Activated CD4-positive, alpha-beta T cell treated with anti-CD3 and anti-CD28 coated beads, Interleukin-2, amount 10 ng/mL, durations not matched to agents 7 days and 5 days (primary cell): Measurements from ENCODE around the gene UBE2G1. TPM values are rescaled to one million over a fixed set of nuclear protein-coding genes. Genes with fewer than 3 reads are reported as not detected.

Experiments used
- CTCF ChIA-PET: fragments of 350-600 bp; sonication (Branson Sonifier 250); formaldehyde crosslinking; loops from one replicate; lab custom pipeline; 2021; ENCODE audit warnings: antibody characterized with exemption; lab: Charles Lee
- POLR2A ChIA-PET: fragments of 350-600 bp; sonication (Branson Sonifier 250); formaldehyde crosslinking; loops from one replicate; lab custom pipeline; 2021; ENCODE audit warnings: antibody characterized with exemption; lab: Charles Lee
- DNase-seq: peaks from one replicate; pipeline ENCODE4 v3.0.0-alpha.2; 2020
- H3K27ac Mint-ChIP-seq: one replicate; pipeline ENCODE4 v1.8.0; 2021; ENCODE audit warnings: mild to moderate bottlenecking, moderate library complexity, mixed read lengths
- H3K27me3 Mint-ChIP-seq: one replicate; pipeline ENCODE4 v1.8.0; 2021; ENCODE audit warnings: mixed read lengths
- H3K36me3 Mint-ChIP-seq: one replicate; pipeline ENCODE4 v1.8.0; 2021; ENCODE audit warnings: low read depth, mixed read lengths
- H3K4me1 Mint-ChIP-seq: one replicate; pipeline ENCODE4 v1.8.0; 2021; ENCODE audit warnings: mixed read lengths
- H3K4me3 Mint-ChIP-seq: one replicate; pipeline ENCODE4 v1.8.0; 2021; ENCODE audit warnings: mild to moderate bottlenecking, moderate library complexity, mixed read lengths
- H3K9me3 Mint-ChIP-seq: one replicate; pipeline ENCODE4 v1.8.0; 2021; ENCODE audit warnings: mixed read lengths
- total RNA-seq, 2 experiments: library from RNA; stranded (reverse); gene quantifications; one replicate each; pipeline ENCODE4 v1.2.3, GENCODE V29; 2021

UBE2G1 gene
- total RNA-seq, 2 experiments from 2014 or later, result 51.6 to 56.7 TPM

GRCh38 chr17:4247361-4247970 lies 119.0 kb downstream of the UBE2G1 start:
- ChIA-PET CTCF (interaction anchor here (0.5 to 6.1 kb wide), 4 partner anchors 9 to 1077 kb away, joined by 3 to 43 read pairs (median 6); partner anchors contain the start of gene ANKFY1), POLR2A (no interaction called here)
- H3K27me3 Mint-ChIP-seq, result no peaks in the 10 kb centered on the region
- H3K4me1 Mint-ChIP-seq, result peaks cover 39% of the 10 kb centered on the region
- peaks cover 9% of the 10 kb centered on the region for H3K36me3 Mint-ChIP-seq
- H3K9me3 Mint-ChIP-seq, result no peaks in the 10 kb centered on the region
- no peak overlapping the region for H3K27ac Mint-ChIP-seq
- H3K4me3 Mint-ChIP-seq, result no peak overlapping the region
- DNase-seq, result no peak

DNA sequence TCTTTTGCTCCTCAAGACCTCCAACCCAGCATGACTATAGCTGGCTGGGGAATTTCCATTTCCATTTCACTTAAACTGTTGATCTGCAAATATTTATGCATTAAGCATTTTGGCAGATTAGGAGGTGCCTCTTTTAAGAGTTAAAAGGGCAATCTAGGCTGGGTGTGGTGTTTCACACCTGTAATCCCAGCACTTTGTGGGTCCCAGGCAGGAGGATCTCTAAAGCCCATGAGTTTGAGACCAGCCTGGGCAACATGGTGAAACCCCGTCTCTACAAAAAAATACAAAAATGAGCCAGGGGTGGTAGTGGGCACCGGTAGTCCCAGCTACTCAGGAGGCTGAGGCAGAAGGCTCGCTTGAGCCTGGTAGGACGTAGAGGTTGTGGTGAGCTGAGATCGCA lies 119.8 kb downstream of the UBE2G1 start:
- POLR2A ChIA-PET, result no interaction called here
- no peaks in the 10 kb centered on the region for H3K9me3 Mint-ChIP-seq
- no peak for DNase-seq
- CTCF ChIA-PET, result interaction anchor here (0.8 to 6.1 kb wide), 3 partner anchors 8 to 15 kb away, joined by 3 to 43 read pairs (median 8); partner anchors contain the start of gene ANKFY1
- no peaks in the 10 kb centered on the region for H3K27me3 Mint-ChIP-seq
- H3K4me3 Mint-ChIP-seq, result no peak overlapping the region
- H3K36me3 Mint-ChIP-seq, result peaks cover 13% of the 10 kb centered on the region
- H3K4me1 Mint-ChIP-seq, result peaks cover 37% of the 10 kb centered on the region
- peak overlapping the region; percentile 7 for H3K27ac Mint-ChIP-seq

- H3K27ac Mint-ChIP-seq, result no peak overlapping the region
- peaks cover 25% of the 10 kb centered on the region for H3K36me3 Mint-ChIP-seq
- CTCF ChIA-PET, result interaction anchor here (0.6 to 1.1 kb wide), 3 partner anchors 22 to 26 kb away, joined by 3 to 4 read pairs (median 3); no protein-coding TSS in a partner anchor
- no peaks in the 10 kb centered on the region for H3K27me3 Mint-ChIP-seq
- no peak overlapping the region for H3K4me3 Mint-ChIP-seq
- no peaks in the 10 kb centered on the region for H3K9me3 Mint-ChIP-seq
- H3K4me1 Mint-ChIP-seq, result peaks cover 8% of the 10 kb centered on the region
- no peak for DNase-seq
- POLR2A ChIA-PET, result no interaction called here
These were observed 124.9 kb downstream of the UBE2G1 start for GRCh38 chr17:4241535-4241934.

- POLR2A ChIA-PET, result no interaction called here
- Mint-ChIP-seq H3K27ac (no peak overlapping the region), H3K9me3 (no peaks in the 10 kb centered on the region), H3K4me3 (no peak overlapping the region), H3K4me1 (peaks cover 20% of the 10 kb centered on the region), H3K36me3 (peaks cover 53% of the 10 kb centered on the region), H3K27me3 (no peaks in the 10 kb centered on the region)
- DNase-seq, result no peak
- CTCF ChIA-PET, result no interaction called here
These were observed 130.0 kb downstream of the UBE2G1 start for GRCh38 chr17:4236456-4236855.

GRCh38 chr17:4235372-4236279 lies 130.8 kb downstream of the UBE2G1 start:
- ChIA-PET POLR2A (no interaction called here), CTCF (interaction anchor here (0.6 kb wide), 2 partner anchors 23 to 84 kb away, joined by 3 read pairs; no protein-coding TSS in a partner anchor)
- no peaks in the 10 kb centered on the region for H3K9me3 Mint-ChIP-seq
- H3K4me1 Mint-ChIP-seq, result peaks cover 18% of the 10 kb centered on the region
- H3K36me3 Mint-ChIP-seq, result peaks cover 53% of the 10 kb centered on the region
- H3K27ac Mint-ChIP-seq, result no peak overlapping the region
- no peak for DNase-seq
- H3K27me3 Mint-ChIP-seq, result no peaks in the 10 kb centered on the region
- H3K4me3 Mint-ChIP-seq, result no peak overlapping the region

DNA sequence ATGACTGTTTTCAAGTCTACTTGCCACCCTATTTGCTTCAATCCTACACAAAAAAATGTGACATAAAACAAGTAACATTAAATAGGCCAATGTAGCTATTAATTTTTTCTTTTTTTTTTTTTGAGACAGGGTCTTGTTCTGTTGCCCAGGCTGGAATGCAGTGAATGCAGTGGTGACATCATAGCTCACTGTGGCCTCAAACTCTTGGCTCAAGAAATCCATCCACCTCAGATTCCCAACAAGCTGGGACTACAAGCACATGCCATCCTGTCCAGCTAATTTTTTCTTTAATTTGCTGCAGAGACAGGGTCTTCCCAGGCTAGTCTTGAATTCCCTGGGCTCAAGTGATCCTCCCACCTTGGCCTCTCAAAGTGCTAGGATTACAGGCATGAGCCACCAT lies 132.1 kb downstream of the UBE2G1 start:
- Mint-ChIP-seq H3K27ac (no peak overlapping the region), H3K9me3 (no peaks in the 10 kb centered on the region), H3K27me3 (no peaks in the 10 kb centered on the region), H3K4me3 (no peak overlapping the region), H3K4me1 (peaks cover 18% of the 10 kb centered on the region), H3K36me3 (peaks cover 55% of the 10 kb centered on the region)
- ChIA-PET POLR2A (no interaction called here), CTCF (no interaction called here)
- DNase-seq, result no peak

GRCh38 chr17:4233668-4234258 lies 132.7 kb downstream of the UBE2G1 start:
- Mint-ChIP-seq H3K27me3 (no peaks in the 10 kb centered on the region), H3K9me3 (no peaks in the 10 kb centered on the region), H3K36me3 (peaks cover 51% of the 10 kb centered on the region), H3K27ac (no peak overlapping the region), H3K4me1 (peaks cover 18% of the 10 kb centered on the region), H3K4me3 (no peak overlapping the region)
- DNase-seq, result no peak
- POLR2A ChIA-PET, result no interaction called here
- CTCF ChIA-PET, result interaction anchor here (0.6 to 1.0 kb wide), 2 partner anchors 25 to 28 kb away, joined by 3 read pairs; no protein-coding TSS in a partner anchor

DNA sequence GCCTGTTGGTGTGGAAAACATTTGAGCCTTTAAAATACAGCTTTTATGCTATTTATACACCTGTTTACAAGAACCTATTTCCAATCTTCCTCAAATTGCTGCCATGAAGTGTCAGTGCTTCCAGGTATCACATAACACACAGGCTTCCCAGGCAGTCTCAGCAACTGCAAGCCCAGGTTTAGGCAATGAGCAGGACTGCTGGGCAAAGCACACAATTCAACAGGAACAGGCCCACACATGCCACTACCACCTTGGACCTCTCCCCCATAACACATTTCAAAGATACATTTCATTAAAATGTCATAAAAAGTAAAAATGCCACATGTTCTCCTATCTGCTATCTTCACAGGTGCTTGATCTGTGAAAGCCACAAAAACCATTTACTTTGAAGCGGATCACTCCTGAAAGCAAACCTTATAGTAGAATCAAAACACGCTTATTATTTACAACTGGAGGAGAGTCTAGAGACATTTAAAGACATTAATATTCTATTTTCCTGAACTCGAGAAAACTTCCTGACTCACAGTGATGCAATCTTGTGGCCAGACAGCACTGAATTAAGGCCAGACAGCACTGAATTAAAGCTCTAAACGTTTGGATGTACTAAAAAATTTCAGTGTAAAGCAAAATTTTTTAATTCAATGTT lies 134.2 kb downstream of the UBE2G1 start:
- POLR2A ChIA-PET, result no interaction called here
- DNase-seq, result no peak
- H3K4me3 Mint-ChIP-seq, result no peak overlapping the region
- H3K27me3 Mint-ChIP-seq, result no peaks in the 10 kb centered on the region
- H3K4me1 Mint-ChIP-seq, result peaks cover 21% of the 10 kb centered on the region
- CTCF ChIA-PET, result interaction anchor here (1.0 kb wide), 1 partner anchor 27 kb away, joined by 3 read pairs; no protein-coding TSS in a partner anchor
- peak overlapping the region; percentile 80 for H3K27ac Mint-ChIP-seq
- H3K36me3 Mint-ChIP-seq, result peaks cover 48% of the 10 kb centered on the region
- H3K9me3 Mint-ChIP-seq, result no peaks in the 10 kb centered on the region

DNA sequence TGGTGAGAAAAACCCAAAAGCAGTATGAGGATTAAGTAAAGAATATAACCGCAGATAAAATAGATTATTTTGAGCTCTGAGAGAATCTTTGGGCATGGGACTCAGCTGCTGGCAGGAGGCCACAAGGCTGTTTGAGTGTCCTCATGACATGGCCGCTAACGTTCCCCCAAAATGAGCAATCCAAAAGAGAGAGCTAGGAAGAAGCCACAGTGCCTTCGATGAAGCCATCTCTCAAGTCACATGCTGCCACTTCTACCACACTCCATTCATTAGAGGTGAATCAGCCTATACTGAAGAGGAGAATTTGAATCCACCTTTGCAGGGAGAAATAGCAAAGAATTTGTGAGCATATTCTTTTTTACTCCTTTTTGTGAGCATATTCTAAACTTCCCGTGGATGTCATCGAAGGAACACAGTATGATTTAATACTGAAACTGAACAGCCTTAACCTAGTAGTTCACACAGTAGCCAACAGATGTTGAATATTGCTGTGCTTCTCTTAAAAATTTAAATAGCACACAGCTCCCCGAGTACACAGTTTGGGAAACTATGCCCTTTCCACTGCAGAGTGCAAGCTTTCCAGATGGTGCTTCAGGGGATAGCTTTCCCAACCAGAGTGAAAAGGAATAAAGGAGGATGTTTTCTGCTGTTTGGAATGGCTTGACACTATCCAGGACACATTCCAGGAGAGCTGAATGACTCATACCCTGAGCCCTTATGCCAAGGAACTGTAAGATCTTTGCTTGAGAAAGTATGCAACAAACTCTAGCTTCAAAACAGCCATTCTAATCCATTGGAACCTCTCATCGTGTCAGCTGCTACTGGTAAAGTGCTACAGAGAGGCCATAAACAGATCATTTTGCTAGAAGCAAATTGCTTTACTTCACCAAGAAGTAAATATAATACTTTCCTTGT lies 136.6 kb downstream of the UBE2G1 start:
- no peak overlapping the region for H3K27ac Mint-ChIP-seq
- ChIA-PET POLR2A (no interaction called here), CTCF (interaction anchor here (0.7 to 1.2 kb wide), 3 partner anchors 17 to 183 kb away, joined by 3 read pairs; no protein-coding TSS in a partner anchor)
- peaks cover 39% of the 10 kb centered on the region for H3K36me3 Mint-ChIP-seq
- DNase-seq, result no peak
- H3K4me3 Mint-ChIP-seq, result no peak overlapping the region
- H3K9me3 Mint-ChIP-seq, result no peaks in the 10 kb centered on the region
- H3K27me3 Mint-ChIP-seq, result no peaks in the 10 kb centered on the region
- H3K4me1 Mint-ChIP-seq, result peaks cover 21% of the 10 kb centered on the region

DNA sequence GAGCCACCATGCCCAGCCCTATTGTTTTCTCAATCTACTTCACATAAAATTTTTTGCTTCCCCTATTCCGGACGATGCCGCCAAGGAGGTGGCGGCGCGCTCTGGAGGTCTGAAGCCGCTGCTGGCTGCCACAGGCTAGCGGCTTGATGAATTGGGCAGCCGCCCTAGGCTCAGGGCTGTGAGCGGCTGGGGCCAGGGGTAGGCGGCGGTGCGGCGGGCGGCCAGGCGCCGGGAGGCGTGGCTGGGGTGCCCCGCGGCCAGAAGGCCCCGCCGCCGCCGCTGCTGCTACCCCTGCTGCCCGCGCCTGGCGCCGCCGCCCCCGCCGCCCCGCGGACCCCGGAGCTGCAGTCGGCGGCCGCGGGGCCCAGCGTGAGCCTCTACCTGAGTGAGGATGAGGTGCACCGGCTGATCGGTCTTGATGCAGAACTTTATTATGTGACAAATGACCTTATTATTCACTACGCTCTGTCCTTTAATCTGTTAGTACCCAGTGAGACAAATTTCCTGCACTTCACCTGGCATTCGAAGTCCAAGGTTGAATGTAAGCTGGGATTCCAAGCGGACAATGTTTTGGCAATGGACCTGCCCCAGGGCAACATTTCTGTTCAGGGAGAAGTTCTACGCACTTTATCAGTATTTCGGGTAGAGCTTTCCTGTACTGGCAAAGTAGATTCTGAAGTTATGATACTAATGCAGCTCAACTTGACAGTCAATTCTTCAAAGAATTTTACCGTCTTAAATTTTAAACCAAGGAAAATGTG lies 144.4 kb downstream of the UBE2G1 start:
- Mint-ChIP-seq H3K36me3 (peaks cover 17% of the 10 kb centered on the region), H3K9me3 (no peaks in the 10 kb centered on the region), H3K4me1 (peaks cover 2% of the 10 kb centered on the region), H3K27ac (no peak overlapping the region), H3K27me3 (no peaks in the 10 kb centered on the region), H3K4me3 (no peak overlapping the region)
- no peak for DNase-seq
- ChIA-PET POLR2A (no interaction called here), CTCF (interaction anchor here (1.3 kb wide), 1 partner anchor 197 kb away, joined by 3 read pairs; no protein-coding TSS in a partner anchor)

GRCh38 chr17:4221163-4221562 lies 145.3 kb downstream of the UBE2G1 start:
- ChIA-PET CTCF (interaction anchor here (0.6 kb wide), 1 partner anchor 22 kb away, joined by 3 read pairs; no protein-coding TSS in a partner anchor), POLR2A (no interaction called here)
- no peak overlapping the region for H3K27ac Mint-ChIP-seq
- no peak for DNase-seq
- H3K9me3 Mint-ChIP-seq, result no peaks in the 10 kb centered on the region
- no peak overlapping the region for H3K4me3 Mint-ChIP-seq
- no peaks in the 10 kb centered on the region for H3K27me3 Mint-ChIP-seq
- peaks cover 2% of the 10 kb centered on the region for H3K4me1 Mint-ChIP-seq
- peaks cover 20% of the 10 kb centered on the region for H3K36me3 Mint-ChIP-seq
